HCT116 (cell line): ENCODE results near the gene CRLF3.

Source experiments
- CEBPB ChIP-seq: IDR thresholded peaks from 2 replicates; pipeline ENCODE4 v1.6.1; 2012; ENCODE audit warnings: low read depth
- ELF1 ChIP-seq: IDR thresholded peaks from 2 replicates; pipeline ENCODE4 v1.6.1; 2012; ENCODE audit warnings: low read depth, borderline replicate concordance
- EZH2 ChIP-seq: fragments of 200-600 bp; sonication (generic); IDR thresholded peaks from 2 replicates; pipeline ENCODE4 v1.6.1; 2017; ENCODE audit warnings: antibody characterized with exemption, mixed run types
- JUND ChIP-seq: IDR thresholded peaks from 2 replicates; pipeline ENCODE4 v1.6.1; 2012
- MAX ChIP-seq: IDR thresholded peaks from 2 replicates; pipeline ENCODE4 v1.6.1; 2012
- POLR2A ChIP-seq: IDR thresholded peaks from 2 replicates; pipeline ENCODE4 v1.7.0; 2011; ENCODE audit warnings: borderline replicate concordance; ENCODE audit not compliant: insufficient read depth, insufficient read length; ENCODE audit errors: extremely low read depth
- POLR2AphosphoS5 ChIP-seq: IDR thresholded peaks from 2 replicates; pipeline ENCODE4 v1.6.1; 2011; ENCODE audit warnings: mild to moderate bottlenecking, low read depth, low read length, moderate library complexity
- SP1 ChIP-seq: IDR thresholded peaks from 2 replicates; pipeline ENCODE4 v1.6.1; 2012; ENCODE audit warnings: low read depth
- SRF ChIP-seq: IDR thresholded peaks from 2 replicates; pipeline ENCODE4 v1.6.1; 2012; ENCODE audit warnings: low read depth
- TF ChIP-seq, protein P1 (sequence below), 3 experiments: fragments of 200-600 bp in 1 of 3; sonication (generic) in 1 of 3; IDR thresholded peaks in 2 of 3; conservative IDR thresholded peaks in 1 of 3; 2 replicates each; pipeline ENCODE4 v1.5.1; 2012 to 2017; ENCODE audit warnings: low read depth in 2 of 3, low read length in 2 of 3, antibody characterized with exemption in 1 of 3, borderline replicate concordance in 1 of 3, control low read depth in 1 of 3, mild to moderate bottlenecking in 1 of 3, mixed read lengths in 1 of 3, mixed run types in 1 of 3, moderate library complexity in 1 of 3; ENCODE audit not compliant: insufficient read depth in 1 of 3

DNA sequence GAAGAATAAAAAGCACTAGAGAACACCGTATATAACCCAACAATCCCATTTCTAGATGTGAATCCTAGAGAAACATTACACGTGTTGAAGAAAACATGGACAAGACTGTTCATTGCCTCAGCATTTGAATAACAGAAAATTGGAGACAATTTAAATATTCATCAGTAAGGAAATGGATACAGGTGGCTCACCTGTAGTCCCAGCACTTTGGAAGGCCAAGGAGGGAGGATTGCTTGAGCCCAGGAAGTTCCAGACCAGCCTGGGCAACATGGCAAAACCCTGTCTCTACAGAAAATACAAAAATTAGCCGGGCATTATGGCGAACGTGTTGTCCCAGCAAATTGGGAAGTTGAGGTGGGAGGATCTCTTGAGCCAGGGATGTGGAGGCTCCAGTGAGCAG lies 4.5 kb upstream of the CRLF3 start:
- TF ChIP-seq, protein P1, sequence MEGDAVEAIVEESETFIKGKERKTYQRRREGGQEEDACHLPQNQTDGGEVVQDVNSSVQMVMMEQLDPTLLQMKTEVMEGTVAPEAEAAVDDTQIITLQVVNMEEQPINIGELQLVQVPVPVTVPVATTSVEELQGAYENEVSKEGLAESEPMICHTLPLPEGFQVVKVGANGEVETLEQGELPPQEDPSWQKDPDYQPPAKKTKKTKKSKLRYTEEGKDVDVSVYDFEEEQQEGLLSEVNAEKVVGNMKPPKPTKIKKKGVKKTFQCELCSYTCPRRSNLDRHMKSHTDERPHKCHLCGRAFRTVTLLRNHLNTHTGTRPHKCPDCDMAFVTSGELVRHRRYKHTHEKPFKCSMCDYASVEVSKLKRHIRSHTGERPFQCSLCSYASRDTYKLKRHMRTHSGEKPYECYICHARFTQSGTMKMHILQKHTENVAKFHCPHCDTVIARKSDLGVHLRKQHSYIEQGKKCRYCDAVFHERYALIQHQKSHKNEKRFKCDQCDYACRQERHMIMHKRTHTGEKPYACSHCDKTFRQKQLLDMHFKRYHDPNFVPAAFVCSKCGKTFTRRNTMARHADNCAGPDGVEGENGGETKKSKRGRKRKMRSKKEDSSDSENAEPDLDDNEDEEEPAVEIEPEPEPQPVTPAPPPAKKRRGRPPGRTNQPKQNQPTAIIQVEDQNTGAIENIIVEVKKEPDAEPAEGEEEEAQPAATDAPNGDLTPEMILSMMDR (IDR thresholded peaks at IDR 0.05 in 2 of 3, conservative IDR thresholded peaks at IDR 0.05 in 1 of 3; ENCODE audit: borderline replicate concordance in 1 of 3, insufficient read depth in 1 of 3, low read depth in 2 of 3, low read length in 2 of 3): no peak
- TF ChIP-seq POLR2A: no peak
- TF ChIP-seq MAX: no peak
- no peak for TF ChIP-seq JUND
- TF ChIP-seq CEBPB: no peak
- TF ChIP-seq EZH2: no peak
- TF ChIP-seq POLR2AphosphoS5: no peak
- TF ChIP-seq SP1: no peak
- no peak for TF ChIP-seq SRF
- no peak for TF ChIP-seq ELF1
